ENCODE measurements around the gene SEC61A1.

The SEC61A1 gene

DNA sequence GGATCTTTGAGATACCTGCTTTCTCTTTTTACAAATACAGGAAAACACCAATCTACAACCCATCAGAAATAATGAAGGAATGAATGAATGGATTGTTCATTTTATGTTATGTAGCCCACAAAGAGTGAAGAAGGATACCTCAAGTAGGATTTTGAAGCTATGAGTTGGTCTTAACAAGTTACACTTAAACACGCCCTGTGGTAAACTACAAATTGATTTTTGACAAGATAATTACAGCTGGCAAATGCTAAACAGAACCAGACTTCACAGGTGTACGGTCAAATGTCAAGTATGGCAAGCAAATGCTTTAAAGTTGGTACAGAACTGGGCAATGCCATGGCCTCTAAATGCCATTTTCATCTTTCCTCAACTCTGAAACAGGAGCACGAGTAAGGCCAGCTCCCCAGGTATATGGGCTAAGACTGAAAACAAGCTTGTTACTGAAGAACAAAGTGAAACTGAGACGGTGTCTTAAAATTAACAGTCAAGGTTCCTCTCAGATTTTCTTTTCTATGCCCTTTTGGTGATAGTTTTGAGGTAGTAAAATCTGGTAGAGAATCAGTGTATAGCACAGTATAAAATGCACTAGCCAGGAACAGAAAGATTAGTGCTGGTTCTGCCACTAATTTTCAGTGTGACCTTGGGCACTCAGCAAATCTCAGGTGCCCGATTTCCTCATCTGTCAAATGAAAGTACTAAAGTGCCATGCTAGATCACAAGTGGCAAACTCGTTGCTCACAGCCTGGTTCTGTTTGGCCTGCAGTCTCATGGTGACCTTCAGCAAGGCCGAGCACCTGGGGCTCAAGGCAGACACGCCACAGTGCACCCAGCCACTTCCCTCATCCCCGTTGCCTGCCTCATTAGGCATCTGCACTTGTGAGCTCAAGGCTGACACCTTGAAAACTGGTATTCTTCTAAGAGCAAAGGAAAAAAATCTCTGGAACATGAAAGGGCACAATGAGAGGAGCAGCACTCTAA, 61.9 kb downstream of the SEC61A1 start:
- no peak for DNase-seq (ENCODE audit: low read depth)

All from stimulated activated CD8-positive, alpha-beta memory T cell treated with anti-CD3 and anti-CD28 coated beads, Interleukin-15, amount 100 ng/mL, for 1 hour (primary cell).